Fibroblast of peridontal ligament (primary cell): ENCODE results near the gene IL16.
"Not testable (repeated sequence)": the region's sequence is repeated elsewhere in the genome, so short reads cannot be mapped to it uniquely, and the experiment has no call there.

Experiments used
- DNase-seq: peaks from one replicate; pipeline ENCODE4 v3.0.0-alpha.2; 2010; ENCODE audit errors: extremely low read depth

Gene IL16

DNA sequence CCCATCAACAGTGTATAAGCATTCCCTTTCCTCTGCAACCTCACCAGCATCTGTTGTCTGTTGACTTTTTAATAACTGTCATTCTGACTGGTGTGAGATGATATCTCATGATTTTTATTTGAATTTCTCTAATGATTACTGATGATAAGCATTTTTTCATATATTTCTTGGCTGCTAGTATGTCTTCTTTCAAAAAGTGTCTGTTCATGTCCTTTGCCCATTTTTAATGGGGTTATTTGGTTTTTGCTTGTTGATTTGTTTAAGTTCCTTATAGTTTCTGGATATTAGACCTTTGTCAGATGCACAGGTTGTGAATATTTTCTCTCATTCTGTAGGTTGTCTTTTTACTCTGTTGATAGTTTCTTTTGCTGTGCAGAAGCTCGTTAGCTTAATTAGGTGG lies 11.3 kb downstream of the IL16 start:
- not testable (repeated sequence) for DNase-seq

DNA sequence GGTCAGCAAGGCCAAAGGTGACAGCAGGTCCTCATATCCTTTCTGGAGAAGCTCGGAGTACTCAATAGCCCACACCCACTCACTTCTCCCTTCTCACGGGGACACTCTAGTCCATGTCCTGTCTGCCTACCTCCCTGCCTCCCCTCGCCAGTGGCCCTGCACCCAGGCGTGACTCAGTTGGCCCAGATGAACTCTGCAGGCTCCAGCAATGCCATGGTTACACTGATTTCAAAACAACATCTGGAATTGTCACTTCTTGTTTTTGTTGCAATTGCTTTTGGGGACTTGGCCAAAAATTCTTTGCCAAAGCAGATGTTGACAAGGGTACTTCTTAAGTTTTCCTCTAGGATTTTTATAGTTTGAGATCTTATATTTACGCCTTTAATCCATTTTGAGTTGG lies 13.0 kb downstream of the IL16 start:
- no peak for DNase-seq

DNA sequence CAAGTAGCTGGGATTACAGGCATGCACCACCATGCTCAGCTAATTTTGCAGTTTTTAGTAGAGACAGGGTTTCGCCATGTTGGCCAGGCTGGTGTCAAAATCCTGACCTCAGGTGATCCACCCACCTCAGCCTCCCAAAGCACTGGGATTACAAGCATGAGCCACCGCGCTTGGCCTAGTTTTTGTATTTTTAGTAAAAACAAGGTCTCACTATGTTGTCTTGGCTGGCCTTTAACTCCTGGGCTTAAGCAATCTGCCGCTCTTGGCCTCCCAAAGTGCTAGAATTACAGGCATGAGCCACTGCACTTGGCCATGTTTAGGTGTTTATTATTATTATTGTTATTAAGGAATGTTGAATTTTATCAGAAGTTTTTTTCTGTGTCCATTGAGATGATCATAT lies 14.7 kb downstream of the IL16 start:
- no peak for DNase-seq

DNA sequence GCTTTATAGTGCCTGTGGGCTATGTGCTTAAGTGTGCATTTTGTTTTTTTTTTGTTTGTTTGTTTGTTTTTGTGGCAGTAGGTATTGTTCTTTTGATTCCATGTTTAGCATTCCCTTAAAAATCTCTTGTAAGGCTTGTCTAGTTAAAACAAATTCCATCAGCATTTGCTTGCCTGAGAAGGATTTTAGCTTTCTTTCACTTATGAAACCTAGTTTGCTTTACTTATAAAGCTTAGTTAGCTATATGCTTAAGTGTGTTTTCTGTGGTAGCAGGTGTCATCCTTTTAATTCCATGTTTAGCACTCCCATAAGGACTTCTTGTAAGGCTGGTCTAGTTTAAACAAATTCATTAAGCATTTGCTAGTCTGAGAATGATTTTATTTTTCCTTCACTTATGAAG lies 17.3 kb downstream of the IL16 start:
- DNase-seq: no peak

DNA sequence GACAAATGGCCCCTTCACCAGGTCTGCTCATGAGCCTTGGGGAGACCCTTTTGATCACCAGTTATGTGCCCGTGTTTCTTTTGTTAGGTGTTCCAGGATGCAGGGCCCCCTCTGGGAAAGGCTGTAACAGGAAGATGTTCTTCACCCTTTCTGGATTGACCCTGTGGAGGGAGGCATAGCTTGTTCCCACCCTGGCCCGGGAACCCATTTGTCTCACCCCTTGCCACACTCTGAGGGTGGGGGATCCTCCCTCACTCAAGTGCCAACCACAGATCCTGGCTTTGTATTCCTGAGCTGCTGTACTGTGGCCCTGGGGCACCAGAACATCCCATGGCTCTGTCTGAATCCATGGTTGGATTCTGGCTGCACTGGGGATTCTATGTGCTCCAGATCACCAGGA lies 18.9 kb downstream of the IL16 start:
- no peak for DNase-seq

DNA sequence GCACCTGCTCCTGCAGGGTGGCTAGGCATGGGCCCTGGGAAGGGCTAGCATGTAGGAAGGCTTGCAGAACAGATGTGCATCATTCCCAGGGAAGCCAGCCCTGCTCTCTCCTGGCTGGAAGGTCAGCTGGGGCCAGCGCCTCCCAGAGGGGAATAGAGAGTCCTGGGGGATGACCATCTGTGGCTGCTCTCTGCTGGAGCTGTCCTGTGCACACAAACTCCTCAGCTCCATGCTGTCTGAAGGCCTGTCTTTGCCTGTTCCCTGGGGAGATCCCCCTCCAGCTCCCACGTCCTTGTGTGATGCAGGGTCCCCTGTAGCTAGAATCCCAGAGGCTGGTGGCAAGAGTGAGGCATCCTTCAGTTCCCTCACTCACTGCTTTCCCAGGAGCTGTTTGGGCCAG lies 19.3 kb downstream of the IL16 start:
- no peak for DNase-seq

DNA sequence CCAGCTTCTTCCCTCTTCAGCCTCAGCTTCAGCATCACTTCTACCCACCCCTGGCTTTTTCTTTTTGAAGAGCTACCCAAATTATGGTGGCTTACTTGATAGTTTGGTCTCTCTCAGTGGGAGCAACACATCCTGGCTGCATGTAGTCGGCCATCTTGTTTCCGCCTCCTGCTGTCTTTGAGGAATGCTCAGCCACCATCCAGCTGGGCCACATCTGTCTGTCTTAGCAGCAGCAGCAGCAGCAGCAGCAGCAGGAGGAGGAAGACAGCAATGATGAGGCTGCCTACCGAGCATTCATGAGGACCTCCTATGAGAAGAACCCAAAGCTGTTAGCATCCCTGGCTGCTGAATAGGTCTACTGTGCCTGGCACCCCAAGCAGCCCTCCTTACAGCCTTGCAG lies 19.7 kb downstream of the IL16 start:
- no peak for DNase-seq

DNA sequence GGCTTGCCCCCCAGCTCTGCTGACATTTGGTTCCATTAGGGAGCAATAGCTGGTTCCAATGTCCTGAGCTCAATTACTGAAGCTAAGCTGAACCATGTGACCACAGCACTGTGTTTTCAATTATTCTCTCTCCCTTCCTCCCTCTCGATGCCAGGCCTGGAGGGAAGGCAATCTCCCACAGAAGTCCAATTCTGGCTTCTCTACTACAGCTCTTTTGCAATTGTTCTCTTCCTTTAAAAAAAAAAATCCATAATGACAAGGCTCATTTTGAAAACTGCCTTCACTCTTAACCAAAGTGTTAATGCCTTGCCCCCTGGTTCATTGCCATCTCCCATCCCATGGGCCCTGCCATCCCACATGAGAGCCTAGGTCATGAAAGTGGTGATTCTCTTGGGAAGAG lies 24.8 kb downstream of the IL16 start:
- DNase-seq: peak; percentile 79

DNA sequence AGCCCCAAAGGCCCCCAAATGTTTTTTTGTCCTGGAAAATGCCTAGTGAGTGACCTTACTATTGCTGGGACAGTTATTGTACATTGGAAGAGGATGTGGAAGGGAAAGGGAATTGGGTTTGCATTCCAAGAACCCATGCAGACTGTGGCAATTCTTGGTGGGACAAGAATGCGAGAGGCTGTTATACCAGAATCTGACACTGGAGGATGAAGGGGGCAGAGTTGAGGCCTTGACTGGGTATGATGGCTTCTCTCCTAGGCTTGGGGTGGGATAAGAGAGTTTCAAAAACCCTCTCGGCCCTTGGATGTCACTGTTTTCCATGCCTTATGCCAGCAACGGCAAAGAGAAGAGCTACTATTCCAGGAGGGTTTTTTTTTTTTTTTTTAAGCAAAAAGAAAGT lies 25.3 kb downstream of the IL16 start:
- DNase-seq: no peak

DNA sequence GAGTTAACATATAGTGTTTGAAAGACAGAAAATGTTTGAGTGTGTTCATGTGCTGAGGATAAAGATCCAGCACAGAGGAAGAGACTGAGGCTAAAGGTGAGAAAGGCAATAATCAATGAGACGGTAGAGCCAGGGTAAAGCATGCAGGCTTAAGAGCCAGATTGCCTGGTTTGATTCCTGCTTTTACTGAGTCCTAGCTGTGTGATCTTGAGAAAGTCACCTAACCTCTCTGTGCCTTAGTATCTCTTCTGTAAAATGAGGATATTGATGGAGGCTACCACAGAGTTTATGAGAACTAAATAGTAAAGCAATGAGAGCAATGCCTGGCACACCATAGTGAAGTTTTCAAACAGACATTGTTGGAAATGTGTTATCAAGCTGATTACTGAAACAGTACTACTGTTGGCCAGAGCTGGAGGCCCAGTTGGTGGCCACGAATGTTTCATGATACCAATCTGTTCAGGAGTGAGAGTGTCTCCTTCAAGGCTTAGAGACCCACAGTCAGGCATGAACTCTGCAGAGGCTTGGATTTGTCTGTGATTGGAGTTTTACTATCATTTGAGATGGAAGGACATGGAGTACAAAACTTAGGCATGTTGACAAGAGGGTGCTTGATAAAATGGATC lies 26.8 kb downstream of the IL16 start:
- no peak for DNase-seq

DNA sequence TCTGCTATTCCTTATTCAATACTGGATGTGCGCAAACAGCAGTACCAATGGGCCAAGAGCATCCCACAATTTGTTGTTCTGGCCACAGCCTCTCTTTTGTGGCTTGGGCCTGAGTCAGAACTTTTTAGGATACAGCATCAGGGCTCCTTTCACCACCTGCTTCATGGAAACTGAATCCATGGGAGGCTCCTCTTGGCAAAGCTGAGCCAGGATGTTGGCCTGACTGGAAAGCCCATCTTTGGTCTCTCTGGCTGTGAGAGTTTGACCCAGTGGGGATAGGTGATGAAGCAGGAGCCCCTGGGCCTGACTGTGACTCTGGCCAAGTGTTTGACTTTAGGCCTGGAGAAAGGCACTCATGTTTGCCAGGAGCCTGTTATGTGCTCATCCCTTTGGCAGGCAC lies 27.6 kb downstream of the IL16 start:
- no peak for DNase-seq

DNA sequence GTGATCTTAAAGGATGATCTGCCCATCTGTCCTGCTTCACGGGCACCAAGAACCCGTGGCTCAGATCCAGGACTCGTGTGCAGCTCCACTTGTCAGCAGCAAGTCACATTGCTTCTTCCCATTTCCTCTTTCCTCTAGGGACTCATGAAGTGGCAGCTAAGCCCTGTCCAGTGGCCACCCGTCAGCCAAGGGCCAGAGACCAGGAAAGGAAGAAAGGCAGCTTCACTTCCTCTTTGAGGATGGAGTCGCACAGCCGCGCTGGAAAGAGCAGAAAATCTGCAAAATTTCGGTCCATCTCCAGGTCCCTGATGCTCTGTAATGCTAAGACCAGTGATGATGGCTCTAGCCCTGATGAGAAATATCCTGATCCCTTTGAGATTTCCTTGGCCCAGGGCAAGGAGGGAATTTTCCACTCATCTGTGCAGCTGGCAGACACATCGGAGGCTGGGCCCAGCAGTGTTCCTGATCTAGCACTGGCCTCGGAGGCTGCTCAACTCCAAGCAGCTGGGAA lies 28.5 kb downstream of the IL16 start:
- no peak for DNase-seq

DNA sequence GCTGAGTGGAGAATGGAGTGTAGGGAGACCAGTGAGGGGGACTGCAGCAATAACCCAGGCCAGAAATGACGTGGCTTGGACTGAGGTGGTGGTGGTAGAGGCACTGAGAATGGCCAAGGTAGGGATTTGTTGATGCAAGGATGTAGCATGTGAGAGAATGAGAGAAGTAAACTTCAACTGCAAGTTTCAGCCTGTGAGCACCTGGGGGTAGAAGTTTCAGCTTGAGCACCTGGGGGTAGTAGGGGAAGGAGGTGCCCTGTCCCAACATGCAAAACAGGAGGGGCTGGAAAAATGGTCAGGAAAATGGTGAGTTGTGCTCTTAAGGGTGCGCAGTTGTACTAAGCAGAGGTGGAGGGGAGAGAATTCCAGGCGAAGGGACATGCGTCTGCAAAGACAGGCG lies 31.0 kb downstream of the IL16 start:
- DNase-seq: no peak

DNA sequence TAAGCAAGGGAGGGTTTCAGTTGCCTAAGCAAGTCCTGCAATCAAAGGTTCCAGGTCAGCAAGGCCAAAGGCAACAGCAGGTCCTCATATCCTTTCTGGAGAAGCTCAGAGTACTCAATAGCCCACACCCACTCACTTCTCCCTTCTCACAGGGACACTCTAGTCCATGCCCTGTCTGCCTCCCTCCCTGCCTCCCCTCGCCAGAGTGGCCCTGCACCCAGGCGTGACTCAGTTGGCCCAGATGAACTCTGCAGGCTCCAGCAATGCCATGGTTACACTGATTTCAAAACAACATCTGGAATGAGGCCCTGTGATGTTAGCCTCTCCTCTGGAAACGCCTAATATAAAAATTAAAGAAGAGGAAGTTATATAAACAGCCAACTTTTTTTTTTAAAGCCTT lies 32.9 kb downstream of the IL16 start:
- DNase-seq: peak; percentile 39

DNA sequence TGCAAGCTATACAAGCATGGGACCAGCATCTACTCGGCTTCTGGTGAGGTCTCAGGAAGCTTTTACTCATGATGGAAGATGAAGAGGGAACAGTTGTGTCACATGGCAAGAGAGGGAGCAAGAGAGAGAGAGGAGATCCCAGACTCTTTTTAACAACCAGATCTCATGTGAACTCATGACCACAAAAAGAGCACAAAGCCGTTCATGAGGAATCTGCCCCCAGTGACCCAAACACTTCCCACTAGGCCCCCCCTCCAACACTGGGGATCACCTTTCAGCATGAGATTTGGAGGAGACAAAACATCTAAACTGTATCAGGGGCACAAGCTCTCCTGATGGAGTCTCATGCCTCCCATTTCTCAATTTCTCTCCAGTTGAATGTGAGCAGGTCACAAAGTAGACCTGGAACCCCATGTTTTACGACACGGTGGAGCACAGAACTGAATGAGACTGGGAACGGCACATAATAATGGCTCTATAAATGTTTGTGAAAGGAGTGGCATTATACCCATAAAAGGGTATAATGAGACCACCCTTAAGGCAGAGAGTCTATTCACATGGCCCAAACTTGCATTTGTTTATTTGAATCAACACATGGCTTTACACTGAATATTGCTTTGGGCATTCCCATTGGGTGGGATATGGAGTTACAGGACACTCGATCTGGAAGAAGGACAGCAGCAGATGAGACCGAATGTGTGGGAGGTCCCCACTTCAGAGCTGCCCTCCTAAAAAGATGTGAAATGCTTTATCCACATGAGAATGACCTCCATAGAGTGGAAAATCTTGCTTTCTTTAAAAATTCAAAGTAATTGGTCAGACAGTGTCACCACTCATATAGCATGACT lies 38.8 kb downstream of the IL16 start:
- DNase-seq: no peak

DNA sequence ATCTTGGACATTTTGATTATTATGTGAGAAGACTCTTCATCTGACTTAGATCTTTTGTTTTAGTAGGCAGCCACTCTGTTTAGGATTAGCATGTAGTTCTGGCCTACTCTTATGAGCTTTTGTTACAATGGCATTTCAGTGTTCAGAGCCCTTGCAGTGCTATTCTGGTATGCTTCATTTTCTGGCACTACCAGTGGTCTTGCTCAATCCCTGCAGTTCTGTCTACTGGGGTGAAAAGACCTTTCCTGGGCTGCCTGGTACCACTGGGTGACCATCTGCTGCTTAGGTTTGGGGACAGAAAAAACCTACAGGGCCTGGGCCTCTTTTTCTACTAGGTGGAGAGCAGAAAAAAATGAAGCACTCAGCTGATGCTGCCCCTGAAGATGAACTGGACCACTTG lies 42.5 kb downstream of the IL16 start:
- peak; percentile 83 for DNase-seq

DNA sequence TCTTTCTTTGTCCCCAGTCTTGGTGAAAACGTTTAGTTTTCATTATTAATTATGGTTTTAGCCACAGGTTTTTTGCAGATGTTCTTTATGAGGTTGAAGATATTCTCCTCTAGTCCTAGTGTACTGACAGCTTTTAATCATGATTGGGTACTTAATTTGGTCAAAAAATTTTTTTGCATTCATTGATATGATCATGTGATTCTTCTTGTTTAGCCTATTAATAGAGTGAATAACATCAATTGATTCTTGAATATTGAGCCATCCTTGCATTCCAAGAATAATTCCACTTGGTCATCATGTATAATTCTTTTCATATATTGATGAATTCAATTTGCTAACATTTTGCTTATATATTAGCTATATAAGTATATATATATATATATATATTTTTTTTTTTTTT lies 46.1 kb downstream of the IL16 start:
- DNase-seq: no peak

DNA sequence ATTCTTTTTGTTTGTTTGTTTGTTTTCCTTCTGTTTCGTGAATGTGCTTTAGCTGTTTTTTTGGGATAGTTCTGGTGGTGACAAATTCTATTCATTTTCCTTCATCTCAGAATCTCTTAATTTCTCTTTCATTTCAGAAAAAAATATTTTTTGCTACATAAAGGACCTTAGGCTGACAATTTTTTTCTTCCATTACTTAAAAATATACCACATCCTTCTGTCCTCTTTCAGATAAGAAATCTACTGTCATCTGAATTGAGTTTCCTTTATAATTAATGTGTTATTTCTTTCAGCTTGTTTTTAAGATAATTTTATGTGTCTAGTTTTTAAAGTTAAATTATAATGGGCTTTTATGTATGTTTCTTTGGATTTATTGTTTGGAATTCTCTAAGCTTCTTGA lies 47.6 kb downstream of the IL16 start:
- DNase-seq: no peak

DNA sequence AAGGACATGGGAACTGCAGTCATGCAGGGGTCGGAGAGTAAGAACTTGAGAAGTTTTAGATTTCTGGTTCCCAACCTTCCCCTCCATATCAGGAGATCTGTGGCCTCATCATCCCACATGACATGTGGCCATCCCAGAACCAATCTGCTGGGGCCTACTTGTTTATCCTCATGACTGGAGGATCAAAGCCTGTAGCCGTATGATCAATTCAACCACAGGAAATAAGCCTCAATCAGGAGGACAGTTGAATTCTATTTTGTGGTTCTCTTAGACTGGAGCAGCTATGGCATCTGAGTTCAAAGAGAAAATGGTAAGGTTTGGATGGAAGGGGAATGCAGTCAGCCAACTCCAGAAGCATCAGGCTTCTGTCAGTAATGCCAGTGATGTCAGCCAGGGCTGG lies 57.2 kb downstream of the IL16 start:
- no peak for DNase-seq

DNA sequence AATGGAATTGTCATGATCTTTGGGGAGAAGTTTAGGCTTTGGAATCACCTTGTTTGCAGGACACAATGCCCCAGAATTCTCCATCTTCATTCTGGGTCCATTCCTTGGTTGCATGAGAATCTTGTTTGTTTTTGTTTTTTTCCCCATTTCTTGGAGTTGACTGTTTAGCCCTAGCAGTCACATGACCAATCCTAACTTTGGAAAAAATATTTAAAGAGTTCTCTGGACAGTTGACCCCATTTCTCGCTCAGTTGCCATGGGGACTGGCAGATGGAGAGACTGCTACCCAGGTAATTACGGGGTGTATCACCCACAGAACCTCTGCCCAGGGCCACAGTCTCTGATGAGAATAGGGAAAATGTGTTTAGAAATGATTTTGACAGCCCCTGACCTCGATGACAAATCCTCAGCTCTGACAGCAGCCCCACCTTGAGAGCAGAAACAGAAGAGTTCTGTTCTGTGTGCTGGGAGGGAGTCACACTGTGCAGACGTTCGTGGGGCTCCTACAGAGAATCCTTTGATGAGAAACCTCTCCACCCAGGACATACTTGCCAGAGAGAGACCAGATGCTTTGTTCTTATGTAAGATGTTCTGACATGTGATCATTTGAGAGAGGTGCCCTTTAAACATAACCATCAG lies 57.7 kb downstream of the IL16 start:
- no peak for DNase-seq

DNA sequence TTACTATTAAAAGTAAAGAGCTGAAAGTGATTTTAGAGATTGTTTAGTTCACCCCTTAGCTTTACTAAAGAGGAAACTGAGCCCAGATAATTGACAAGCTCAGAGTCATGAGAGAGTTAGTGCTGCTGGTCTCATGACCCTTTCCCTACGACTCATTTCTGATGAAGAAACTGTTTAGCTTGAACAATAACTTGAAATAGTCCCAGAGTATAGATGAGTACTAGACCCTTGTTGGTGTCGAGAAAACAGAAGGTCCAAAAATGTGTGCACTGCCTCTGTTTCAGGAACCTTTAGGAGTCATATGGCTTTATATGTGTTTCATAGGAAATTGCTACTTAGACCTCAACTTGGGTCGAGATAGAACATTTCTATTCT lies 58.2 kb downstream of the IL16 start:
- peak; percentile 59 for DNase-seq

DNA sequence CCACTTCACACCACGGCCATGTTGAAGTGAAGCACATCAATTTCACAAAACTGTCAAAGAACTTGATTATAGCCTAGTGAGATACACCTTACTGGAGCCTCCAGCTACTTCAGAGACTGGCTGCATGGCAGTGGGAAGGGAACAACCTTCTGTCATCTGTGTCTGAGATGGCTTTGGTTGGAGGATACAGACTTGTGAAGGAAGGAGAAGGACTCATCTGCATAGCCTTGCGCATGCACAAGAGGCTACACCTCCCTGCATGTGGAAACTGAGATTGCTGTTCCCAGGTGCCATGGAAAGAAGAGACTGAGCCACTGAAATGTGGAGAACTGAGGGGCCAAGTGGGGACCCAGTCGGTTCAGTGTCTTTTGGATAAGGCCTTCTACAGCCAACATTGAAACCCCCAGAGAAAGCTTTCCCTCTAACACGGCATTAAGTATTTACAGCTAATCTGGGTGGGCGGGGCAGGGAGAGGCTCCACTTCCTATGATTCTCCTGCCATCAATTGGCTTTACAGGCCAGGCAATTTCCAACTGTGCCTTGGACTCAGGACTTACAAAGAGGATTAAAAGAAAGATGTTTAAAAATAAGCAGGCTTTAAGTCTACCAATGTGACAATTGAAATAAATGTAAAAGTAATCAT lies 58.8 kb downstream of the IL16 start:
- DNase-seq: no peak

DNA sequence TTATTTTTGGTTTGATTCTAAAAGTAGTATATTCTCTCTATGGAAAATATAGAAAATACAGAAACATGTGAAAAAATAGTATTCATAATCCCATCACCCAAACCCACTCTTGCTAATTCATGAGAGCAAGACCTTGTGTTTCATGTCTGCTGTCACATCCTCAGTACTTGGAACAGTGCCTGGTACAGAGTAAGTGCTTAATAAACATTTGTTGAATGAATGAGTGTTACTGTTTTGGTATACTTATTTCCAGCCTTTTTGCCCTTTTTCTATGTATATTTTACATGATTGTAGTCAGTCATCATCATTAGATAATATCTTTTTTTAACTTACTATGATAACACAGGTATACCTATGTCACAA lies 59.3 kb downstream of the IL16 start:
- DNase-seq: no peak
